IPS DF 4.7 (cell line): ENCODE measurements around the gene ACADM.
"Not testable (repeated sequence)": the region's sequence is repeated elsewhere in the genome, so short reads cannot be mapped to it uniquely, and the experiment has no call there.

Experiments used
- DNase-seq: peaks from one replicate; pipeline ENCODE4 v3.0.0-alpha.2; 2013; ENCODE audit warnings: low spot score; ENCODE audit errors: extremely low read depth

Gene ACADM

DNA sequence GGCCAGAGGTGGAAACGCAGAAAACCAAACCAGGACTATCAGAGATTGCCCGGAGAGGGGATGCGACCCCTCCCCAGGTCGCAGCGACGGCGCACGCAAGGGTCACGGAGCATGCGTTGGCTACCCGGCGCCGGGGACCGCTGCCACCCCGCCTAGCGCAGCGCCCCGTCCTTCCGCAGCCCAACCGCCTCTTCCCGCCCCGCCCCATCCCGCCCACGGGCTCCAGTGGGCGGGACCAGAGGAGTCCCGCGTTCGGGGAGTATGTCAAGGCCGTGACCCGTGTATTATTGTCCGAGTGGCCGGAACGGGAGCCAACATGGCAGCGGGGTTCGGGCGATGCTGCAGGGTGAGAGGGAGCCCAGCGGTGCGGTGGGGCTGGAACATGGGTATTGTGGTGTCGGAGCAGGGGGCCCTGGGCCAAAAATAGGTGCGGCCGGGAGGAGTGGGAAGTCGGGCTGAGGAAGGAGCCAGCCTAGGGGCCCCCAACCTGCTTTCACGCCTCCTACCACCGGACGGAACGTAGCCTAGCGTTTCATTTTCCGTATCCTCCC, at the start of gene ACADM:
TSS of gene ACADM (plus strand) at position 238 of the 551 bp plus-strand sequence. CDS start at position 317, 79 bp downstream.
- no peak for DNase-seq

DNA sequence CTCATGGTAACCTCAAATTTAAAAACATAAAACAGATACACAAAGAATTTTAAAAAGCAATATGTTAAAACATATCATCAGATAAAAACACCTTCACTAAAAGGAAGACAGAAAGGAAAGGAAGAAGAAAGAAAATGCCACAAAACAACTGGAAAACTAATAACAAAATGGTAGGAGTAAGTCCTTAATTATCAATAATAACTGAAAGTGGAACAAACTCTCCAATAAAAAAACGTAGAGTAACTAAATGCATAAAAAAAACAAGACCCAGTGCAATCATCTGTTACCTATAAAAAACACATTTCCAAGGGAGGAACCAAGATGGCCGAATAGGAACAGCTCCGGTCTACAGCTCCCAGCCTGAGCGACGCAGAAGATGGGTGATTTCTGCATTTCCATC, 47.1 kb upstream of the ACADM start:
- DNase-seq, result no peak

DNA sequence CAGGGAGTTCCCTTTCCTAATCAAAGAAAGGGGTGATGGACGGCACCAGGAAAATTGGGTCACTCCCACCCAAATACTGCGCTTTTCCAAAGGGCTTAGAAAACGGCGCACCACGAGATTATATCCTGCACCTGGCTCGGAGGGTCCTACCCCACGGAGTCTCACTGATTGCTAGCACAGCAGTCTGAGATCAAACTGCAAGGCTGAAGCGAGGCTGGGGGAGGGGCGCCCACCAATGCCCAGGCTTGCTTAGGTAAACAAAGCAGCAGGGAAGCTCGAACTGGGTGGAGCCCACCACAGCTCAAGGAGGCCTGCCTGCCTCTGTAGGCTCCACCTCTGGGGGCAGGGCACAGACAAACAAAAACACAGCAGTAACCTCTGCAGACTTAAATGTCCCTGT, 46.5 kb upstream of the ACADM start:
- not testable (repeated sequence) for DNase-seq

DNA sequence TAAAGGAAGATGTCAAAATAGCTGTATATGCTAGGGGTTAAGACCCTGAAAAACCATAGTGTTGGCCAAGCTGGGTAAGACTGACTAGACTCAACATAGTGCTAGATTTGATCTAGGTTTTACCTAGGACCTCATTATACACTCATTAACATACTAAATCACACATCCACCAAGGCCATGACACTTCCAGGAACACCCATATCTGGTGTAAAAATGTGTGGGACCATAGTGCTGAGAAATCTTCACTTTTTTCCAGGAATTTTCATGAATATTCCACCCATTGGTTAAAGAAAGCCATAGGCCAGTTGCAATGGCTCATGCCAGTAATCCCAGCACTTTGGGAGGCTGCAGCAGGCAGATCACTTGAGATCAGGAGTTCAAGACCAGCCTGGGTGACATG, 34.0 kb upstream of the ACADM start:
- DNase-seq, result no peak

- DNase-seq, result no peak
Measured at GRCh38 chr1:75693551-75693950, 31.0 kb upstream of the ACADM start.

DNA sequence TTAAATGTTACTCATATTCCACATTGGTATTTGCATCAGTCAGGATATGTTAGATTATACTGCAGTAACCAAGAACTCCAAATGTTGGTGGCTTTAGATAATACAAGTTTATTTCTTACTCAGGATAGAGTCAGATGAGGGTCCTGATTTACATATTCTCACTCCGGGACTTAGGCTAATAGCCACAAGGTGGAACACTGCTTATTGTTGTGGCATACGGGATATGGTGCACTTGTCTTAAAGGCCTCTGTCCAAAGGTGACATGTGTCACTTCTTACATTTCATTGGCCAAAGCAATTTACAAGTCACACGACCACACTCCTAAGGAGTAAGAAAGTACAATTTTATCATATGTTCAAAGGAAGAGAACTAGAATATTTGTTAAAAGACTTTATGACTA, 28.5 kb upstream of the ACADM start:
- no peak for DNase-seq

DNA sequence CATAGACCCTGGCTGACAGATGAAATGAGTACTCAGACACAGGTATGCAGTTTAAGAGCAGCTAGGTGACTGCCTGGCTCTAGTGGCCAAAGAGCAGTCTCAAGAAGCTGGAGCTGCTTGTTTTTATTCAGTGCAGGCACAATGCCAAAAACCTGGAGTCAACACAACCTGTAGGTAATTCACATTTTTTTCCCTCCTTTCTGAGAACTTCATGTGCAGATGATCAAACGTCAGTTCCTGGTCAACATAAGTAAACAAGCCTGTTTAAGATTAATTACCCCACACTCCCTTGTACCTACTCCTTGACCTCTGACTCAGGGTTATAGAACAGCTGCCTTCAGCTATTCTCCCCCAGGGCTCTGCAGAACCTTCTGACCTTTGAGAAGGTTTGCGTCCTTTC, 17.3 kb upstream of the ACADM start:
- DNase-seq, result no peak

- no peak for DNase-seq
Measured at GRCh38 chr1:75708910-75709309, 15.6 kb upstream of the ACADM start.

- no peak for DNase-seq
Measured at GRCh38 chr1:75710832-75711231, 13.7 kb upstream of the ACADM start.

- no peak for DNase-seq
Measured at GRCh38 chr1:75711846-75712245, 12.7 kb upstream of the ACADM start.

- DNase-seq, result no peak
Measured at GRCh38 chr1:75712306-75712705, 12.2 kb upstream of the ACADM start.

DNA sequence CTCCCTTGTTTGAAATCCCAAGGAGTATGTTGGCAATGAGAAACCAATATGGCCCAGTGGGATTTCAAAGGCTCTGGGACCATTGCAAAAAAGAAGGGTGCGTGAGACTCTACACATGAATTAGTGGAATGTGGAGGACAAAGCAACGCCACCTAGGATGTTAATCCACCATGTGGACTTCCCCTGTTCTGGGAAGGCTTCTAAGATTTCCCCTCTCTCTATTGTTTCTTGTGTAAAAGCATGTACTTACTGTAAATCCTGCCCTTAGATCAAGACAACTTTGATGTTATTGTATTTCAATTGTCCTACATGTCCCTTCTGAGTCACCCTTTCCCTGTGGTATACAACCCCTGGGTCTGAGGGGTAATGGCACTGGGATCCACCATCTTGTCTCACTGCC, 4.7 kb upstream of the ACADM start:
- DNase-seq, result no peak

- no peak for DNase-seq
Measured at GRCh38 chr1:75720325-75720724, 4.2 kb upstream of the ACADM start.

DNA sequence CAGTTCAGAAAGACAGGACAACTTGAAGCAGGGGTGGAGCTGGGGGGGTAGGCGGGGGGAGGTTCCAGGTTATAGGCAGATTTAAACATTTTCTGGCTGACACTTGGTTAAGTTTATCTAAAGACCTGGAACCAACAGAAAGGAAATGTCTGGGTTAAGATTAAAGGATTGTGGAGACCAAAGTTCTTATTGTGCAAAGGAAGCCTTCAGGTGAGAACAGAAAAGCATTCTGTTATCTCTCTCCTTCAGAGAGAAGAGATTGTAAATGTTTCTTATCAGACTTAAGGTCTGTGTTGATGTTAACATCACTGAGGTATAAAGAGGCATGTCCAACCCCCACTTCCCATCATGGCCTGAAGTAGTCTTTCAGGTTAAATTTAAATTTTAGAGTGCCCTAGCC, 3.7 kb upstream of the ACADM start:
- no peak for DNase-seq

DNA sequence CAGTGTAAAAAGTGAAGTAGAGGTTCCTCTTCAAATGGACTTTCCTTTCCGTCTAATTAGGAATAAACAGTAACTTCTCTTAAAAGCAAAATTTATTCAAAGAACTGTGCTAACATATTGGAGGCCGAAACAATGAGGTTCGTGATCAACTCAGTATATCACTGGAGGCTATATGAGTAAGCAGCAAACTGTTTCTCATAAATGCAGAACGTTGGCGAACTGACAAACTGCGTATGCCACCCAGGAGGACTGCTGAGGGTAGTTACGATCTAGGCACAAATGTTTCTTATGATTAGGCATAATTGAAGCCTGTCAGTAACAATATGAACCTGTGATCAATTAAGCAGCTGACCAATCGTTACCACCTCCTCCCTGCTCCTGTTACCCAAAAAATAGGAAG, 2.3 kb upstream of the ACADM start:
- not testable (repeated sequence) for DNase-seq

GRCh38 chr1:75722966-75723365, 1.5 kb upstream of the ACADM start:
- DNase-seq, result no peak

DNA sequence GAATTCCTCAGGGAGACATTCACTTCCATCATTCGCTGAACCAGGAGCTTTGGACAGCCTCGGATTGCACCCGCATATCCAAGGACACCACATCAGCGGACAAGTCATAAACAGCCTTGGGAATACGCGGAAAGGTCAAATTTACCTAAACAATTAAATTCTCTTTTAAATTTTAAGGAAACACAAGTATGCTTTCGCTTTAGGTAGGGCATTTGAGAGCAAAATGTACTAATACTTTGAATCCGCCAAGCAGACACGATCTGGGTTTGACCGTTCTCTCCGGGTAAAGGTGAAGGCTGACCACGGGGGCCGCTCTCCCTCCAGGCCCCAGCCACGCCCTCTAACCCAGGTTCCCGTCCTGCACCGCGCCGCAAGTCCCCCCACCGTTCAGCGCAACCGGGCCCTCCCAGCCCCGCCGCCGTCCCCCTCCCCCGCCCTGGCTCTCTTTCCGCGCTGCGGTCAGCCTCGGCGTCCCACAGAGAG, 479 bp upstream of the ACADM start:
- no peak for DNase-seq

DNA sequence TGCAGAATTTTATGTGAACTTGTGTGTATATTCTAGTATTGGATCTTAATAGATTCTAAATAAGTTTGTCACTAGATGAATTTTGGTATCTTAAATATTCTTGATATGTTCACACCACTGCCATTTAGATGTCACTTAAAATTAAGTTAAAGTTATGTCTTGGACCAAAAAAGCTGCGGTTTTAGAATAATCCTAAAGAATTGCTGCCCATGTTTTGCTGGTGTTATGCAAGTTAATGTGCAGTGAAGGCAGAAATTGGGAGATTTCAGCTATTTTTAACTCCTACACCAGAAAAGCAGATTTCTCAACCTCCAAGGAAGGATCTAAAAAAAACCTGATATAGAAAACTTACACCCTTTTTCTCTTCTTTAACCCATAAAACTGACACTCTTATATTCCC, 757 bp downstream of the ACADM start:
- DNase-seq, result no peak

DNA sequence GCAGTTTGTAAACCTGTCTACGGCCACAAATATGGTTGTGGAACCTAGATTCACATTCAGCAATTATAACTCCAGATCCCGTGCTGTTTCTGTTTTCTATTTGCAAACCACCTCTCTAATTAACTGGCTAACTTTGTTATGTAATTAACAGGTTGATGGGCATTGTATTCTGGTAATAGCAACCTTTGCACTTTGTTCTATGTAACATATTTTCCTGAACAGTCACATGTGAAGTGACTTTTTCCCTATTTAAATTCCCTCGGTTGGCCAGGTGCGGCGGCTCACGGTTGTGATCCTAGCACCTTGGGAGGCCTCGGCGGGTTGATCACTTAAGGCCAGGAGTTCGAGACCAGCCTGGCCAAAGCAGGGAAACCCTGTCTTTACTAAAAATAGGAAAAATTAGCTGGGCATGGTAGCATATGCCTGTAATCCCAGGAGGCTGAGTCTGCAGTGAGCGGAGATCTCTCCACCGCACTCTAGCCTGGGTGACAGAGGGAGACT, 1.4 kb downstream of the ACADM start:
- no peak for DNase-seq

GRCh38 chr1:75727571-75727970, 3.1 kb downstream of the ACADM start:
- no peak for DNase-seq

DNA sequence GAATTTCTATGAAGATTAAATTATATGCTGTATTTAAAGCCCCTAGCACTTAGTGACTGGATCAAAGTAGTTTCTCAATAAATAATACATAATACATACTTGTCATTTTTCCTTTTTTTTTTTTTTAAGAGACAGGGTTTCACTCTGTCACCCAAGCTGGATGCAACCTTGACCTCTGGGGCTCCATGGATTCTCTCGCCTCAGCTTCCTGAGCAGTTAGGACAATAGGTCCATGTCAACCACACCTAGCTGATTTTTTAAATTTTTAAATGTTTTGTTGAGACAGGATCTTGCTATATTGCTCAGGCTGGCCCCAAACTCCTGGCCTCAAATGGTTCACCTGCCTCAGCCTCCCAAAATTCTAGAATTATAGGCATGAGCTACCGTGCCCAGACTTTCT, 5.9 kb downstream of the ACADM start:
- no peak for DNase-seq

DNA sequence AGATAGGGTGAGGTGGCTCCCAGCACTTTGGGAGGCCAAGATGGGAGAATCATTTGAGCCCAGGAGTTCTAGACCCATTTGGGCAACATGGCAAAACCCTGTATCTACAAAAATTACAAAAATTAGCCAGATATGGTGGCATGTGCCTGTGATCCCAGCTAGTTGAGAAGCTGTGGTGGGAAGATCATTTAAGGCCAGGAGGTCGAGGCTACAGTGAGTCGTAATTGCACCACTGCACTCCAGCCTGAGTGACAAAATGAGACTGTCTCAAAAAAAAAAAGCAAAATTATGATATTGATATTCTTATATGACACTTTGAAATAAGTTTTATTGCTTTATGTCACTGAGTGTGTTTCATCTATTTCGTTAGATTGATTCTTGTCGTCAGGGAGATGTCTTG, 7.4 kb downstream of the ACADM start:
- no peak for DNase-seq

DNA sequence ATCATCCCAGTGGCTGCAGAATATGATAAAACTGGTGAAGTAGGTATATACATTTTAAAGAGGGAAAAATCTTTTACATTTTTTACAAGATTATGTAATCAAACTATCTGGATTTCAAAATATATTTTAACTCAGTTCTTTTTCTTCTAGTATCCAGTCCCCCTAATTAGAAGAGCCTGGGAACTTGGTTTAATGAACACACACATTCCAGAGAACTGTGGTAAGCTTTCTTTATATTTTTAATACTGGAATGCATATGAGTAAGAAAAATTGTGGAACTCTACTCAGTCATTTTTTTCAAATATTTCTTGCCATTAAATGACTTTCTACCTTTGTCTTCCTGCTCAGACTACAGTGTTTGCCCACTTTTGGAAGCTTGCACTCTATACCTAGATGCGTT, 8.2 kb downstream of the ACADM start:
- no peak for DNase-seq

- DNase-seq, result no peak
Measured at GRCh38 chr1:75733661-75734060, 9.2 kb downstream of the ACADM start.
